Mucosa of gallbladder (tissue), 1 donor: ENCODE data around the gene FBXO9. TPM values are rescaled to one million over a fixed set of nuclear protein-coding genes. Genes with fewer than 3 reads are reported as not detected.

Source experiments
- DNase-seq: peaks from one replicate; pipeline ENCODE4 v3.0.0-alpha.2; 2020; ENCODE audit warnings: low spot score
- total RNA-seq: library from RNA; stranded (reverse); gene quantifications from one replicate; pipeline ENCODE4 v1.2.1, GENCODE V29; 2021
- donor health status: DM: no; HTN: no; CAD: no.

FBXO9 gene
- total RNA-seq, 1 donor from 2014 or later, result 88.1 TPM

DNA sequence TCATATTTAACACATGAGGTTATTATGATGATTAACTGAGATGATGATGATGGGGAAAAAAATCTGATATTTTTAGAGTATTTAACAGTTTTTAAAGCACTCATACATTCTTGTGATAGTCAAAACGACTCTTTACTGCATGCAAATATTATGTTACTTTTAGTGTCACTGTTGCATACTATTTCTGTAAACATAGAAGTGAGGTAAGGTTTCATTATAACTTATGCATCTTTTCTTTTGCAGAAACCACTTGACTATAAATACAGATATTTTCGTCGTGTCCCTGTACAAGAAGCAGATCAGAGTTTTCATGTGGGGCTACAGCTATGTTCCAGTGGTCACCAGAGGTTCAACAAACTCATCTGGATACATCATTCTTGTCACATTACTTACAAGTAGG, 30.1 kb downstream of the FBXO9 start:
- no peak for DNase-seq

DNA sequence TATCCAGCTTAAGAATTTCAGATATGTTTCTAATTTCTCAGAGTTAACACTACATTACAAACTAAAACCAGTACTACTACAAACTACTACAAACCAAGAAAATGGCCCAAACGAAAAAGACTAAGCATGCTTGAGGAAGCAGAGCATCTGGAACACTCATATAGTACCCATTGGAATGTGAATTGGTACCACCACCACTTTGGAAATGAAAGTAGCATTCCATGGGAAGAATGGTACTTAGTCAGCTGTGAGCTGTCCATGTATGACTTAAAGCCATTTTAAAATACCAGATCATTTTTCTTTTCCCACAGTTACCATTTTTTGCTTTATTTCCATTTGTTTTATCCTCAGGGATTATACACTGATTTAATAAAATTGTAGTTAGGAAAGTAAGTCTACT, 30.5 kb downstream of the FBXO9 start:
- no peak for DNase-seq

DNA sequence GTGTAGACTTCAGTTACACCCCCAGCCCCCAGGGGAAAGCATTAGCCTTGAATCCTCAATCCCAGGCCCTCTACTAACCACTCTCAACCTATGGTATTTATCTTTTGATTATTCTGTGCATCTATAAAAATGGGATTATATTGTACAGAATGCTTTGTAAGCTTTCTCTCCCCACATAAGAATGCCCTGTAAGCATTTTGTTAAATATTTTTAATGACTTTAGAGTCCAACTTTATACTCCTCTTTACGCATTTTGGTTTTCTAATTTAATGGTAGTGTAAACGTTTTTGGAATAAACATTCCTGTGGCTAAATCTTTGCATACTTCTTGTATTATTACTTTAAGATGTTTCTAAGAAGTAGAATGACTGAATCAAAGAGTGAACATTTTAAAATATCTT, 35.4 kb downstream of the FBXO9 start:
- DNase-seq, result no peak

DNA sequence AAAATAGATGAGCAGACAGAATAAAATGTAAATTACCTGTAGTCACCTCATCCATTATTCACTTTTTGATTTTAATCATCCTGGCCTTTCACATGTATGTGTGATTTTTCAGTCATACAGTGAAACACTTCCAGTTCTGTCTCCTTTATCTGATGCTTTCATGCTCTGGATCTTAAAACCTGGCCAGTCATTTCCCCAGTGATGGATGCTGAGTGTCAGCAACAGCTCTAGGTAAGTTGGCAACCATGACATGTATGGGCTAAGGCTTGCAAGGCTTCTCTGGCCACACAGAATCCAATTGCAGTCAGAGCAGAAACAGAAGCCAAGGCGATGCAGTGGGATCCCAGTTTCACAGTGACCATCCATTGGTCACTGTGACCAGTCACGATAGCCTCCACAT, 35.8 kb downstream of the FBXO9 start:
- DNase-seq, result no peak

DNA sequence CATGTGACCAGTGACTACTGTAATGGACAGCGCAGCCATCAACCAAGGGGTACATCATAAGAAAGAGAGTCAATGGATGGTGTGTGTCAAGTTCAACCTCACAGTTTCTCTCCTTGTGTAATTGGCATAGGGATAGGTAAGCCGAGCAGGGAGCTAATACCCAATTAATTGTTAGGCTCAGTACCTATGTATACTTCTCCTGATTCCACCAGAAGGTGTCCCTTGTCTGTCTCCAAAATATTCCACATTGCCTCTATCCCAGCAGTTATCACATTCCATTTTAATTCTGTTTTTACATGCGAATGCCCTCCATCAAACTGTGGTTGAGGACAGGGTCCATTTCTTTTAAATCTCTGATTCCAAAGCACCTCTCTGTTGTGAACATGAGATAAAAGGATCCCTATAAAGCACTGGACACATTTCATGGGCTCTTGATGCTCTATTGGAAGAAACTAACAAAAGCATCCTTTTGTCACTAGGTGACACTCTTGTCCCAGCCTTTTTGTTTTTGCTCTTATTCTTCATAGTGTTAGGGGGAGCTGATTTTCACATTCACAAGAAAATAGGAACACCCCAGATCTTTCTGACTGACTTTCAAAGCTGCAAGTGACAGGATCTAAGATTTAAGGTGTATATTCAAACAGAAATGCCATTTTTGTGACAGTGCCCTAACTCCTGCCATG, 38.9 kb downstream of the FBXO9 start:
- DNase-seq, result no peak

DNA sequence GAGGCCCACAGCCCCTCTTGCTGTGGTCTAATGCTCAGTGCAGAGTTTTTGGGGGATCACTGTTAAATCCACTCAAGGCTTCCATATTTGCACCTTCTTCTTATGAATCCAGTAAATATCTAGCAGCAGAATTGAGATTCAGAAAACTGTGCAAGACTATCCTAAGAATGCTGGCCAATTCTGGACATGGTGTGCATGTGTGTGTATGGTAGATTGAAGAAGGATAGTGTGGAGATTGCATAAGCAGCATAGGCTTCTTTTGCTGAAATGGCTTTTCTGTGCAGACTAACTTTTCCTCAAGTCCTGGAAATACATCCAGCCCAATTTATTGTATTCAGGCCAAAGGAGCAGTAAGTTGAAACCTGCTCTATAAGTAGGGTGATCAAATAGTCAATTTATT, 39.7 kb downstream of the FBXO9 start:
- no peak for DNase-seq

DNA sequence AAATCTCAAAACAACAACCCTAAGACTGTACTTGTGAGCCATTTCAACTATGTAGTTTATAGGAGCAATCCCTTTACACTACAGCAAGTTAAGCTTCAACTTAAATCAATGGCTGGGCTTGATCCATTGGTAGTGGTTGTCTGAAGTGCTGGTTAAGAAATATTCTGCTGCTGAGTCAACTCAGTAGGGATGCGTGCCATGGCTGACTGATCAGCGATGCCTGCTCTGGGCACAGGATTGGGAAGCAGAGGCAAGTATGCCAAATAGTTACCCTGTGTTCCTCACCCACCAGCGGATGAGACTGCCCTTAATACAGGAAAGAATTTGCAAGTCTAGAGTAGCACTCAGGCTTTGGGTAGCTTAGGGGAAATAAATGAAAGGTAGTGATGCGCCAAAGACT, 41.9 kb downstream of the FBXO9 start:
- no peak for DNase-seq

DNA sequence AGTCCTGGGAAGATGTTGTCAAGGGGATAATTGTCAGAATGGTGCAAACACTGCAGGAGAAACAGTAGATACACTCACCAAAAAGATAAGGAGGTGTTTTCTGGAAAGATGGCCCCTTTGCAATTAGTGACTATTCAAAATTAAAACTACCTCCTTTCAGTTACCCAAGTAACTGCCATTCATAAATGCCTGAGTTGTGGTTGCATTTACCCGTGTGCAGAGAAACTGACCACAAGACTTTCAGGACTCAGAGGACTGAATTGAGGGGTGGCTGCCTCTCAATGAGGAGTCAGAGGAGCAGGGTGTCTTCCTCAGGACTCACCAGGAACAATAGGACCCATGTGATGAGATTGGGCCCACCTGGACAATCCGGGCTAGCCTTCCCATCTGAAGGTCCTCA, 44.4 kb downstream of the FBXO9 start:
- DNase-seq, result no peak

DNA sequence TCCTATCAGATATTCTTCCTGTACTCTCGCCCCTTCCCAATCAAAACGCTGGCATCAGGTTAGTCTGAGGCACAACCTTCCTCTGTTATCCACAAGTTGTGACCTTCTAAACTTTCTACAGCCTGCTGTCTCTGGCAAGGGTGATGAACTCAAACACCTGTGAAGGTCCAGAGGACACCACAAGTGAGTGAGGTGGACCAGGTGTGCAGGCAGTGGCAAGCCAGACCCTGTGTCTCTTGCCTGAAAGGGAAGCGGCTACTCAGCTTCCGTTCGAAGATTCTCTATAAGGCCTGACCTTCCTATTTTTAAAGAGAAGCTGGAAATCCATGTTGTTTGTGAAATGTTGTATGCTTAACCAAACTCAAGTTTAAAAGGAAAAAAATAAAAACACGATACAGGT, 46.7 kb downstream of the FBXO9 start:
- DNase-seq, result no peak

DNA sequence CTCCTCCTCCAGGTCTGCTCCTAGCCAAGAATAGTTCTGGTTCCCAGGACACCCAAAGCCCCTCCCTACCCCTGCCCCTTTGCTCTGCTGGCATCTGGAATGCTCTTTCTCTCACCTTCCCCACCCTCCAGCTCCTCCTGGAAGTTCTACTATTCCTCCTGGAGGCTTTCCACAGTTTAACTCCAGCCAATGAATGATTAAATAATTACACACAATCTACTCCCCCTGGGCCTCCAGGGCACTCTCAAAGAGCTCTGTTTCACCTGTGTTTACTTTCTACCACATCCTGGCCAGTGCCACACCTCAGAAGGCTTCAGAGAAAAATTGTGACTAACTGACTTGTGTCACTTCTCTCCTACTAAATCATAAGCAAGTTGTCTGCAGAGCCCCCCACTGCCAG, 47.2 kb downstream of the FBXO9 start:
- peak; percentile 65 for DNase-seq

DNA sequence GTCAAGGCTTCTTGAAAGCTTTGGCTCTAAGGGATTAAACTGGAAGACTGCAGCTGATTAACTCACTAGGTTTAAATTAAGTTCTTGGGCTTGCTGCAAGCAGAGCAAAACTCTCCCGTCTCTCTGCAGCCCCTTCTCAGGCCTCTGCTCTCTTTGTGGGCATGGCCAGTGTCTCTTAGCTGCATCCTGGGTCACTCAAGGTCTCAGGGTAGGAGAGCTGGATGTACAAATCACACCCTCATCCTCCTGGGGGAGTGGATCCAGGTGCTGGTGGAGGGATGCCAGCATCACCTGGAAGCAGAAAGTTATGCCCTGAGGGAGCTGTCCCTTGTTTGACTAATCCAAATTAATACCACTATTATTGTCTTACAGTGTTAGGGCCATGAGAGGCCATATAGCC, 47.7 kb downstream of the FBXO9 start:
- no peak for DNase-seq

DNA sequence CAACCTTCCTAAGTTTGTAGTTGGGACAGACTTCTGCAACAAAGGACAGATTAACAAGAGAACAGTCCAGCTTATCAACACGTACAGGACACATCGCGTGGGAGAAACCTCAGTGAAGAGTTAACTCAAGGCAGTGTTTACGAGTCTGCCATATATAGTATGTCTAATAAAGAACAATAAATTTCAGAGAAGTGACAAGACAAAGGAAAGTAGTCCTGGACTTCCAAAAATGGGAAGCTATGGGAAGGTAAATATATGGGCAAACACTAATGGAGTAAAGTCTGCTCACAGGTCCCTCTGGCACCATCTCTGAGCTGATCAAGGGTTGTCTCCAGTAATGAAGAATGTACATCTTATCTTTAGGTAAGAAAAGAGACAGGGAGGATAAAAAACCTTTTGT, 48.5 kb downstream of the FBXO9 start:
- DNase-seq, result no peak

DNA sequence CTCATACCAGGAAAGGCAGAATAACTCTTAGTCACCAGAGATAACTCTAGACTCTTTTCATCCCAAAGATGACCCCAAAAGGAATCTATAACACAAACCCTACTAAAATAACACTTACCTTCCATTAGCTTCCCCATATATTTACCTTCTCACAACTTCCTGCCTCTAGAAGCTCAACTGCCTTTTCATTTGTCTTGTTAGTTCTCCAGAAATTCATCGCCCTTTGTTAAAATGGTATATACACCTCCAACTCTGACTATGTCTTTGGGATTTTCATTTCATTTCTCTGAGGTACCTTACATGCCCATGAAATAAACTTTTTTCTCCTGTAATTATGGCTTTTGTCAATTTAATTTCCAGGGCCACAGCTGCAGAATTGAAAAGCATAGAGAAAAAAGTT, 49.9 kb downstream of the FBXO9 start:
- no peak for DNase-seq

DNA sequence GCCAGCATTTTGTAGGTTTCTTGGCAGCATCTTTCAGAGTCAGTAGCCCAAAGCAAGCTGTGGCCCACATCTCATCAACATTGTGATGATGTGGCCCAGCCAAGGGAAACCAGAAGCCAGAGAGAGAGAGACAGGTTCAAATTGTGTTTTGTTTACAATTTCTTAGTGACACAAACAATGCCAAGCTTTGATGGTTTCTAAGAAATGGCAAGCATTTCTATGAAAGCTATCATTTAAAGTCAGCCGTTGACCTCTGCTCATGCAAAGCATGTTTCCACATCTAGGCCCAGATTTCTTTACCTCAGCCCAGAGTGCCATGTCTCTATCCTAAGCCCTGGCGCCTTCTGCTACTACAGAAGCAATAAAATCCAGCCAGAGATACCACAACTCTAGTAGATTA, 50.5 kb downstream of the FBXO9 start:
- no peak for DNase-seq

DNA sequence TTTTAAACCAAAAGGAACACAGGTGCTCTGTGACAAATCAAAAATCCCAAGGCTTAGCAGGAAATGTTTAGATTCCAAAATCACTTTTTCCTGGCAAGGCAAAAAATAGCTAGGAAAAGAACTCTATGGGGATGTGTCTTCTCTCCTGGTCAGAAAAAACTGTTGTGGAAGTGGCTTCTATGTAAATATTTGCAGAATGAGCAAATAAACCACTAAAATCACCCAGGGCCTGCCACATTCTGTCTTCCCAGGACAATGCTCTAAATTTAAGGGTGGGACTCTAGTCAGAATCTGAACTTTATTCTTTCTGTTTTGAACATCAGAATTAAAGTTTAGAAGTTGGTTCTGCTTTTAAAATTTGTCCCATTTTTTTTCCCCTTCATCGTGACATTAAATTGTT, 54.1 kb downstream of the FBXO9 start:
- no peak for DNase-seq

DNA sequence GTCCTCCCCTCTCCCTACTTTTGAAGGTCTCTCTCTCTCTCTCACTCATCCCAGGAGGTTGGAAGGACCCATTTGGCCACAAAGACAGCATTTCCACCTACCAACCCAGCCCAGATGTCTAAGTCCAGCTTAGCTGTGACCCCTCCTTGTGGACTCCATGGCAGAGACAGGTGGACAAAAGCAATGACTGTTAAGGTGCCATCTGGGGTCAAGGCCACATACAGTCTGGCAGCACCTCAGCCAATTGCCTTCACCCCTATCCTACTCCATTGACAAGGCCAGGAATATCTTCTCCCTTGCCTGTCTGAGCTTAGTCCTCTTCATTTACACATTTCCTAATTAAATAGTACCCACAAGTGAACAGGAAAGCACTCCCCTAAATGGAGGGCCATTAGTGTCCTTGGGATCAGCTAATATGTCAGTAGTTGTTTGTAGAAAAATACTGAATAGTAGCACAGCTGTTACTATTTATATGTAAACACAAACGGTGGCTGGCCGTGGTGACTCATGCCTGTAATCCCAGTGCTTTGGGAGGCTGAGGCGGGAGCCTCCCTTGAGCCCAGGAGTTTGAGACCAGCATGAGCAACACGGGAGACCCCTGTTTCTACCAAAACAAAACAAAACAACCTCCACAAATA, 54.7 kb downstream of the FBXO9 start:
- peak; percentile 19 for DNase-seq

DNA sequence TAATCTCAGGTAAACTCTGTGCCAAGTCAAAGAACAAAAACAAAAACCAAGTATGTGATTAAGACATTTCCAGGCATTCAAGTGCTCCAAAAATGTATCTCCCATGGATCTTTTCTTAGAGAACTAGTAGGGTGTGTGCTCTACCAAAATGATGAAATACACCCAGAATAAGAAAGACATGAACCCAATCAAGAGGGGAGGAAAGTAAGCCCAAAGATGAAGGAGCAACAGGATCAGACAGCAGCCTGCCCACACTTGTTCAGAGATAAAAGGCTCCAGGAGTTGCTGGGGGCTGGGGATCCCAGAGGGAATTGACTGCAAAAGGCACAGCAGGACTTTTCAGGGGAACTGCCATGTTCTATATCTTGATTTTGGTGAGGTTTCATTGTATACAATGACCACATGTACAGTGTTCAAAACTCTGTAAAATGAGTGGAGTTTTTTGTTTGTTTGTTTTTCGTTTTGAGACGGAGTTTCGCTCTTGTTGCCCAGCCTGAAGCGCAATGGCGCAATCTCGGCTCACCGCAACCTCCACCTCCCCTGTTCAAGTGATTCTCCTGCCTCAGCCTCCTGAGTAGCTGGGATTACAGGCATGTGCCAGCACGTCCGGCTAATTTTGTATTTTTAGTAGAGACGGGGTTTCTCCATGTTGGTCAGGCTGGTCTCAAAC, 59.1 kb downstream of the FBXO9 start:
- DNase-seq, result no peak

DNA sequence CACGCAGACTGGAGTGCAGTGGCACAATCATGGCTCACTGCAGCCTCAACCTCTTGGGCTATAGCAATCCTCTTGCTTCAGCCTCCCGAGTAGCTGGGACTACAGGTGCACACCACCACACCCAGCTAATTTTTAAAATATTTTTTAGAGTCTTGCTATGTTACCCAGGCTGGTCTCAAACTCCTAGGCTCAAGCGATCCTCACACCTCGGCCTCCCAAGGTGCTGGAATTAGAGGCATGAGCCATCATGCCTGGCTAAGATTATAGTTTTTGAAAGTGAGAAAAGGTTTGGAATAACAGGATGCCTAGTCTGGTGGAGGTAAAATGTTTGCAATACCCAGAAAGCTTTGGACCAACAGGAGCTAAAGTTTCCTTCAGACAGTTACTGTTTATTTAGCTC, 60.1 kb downstream of the FBXO9 start:
- no peak for DNase-seq

DNA sequence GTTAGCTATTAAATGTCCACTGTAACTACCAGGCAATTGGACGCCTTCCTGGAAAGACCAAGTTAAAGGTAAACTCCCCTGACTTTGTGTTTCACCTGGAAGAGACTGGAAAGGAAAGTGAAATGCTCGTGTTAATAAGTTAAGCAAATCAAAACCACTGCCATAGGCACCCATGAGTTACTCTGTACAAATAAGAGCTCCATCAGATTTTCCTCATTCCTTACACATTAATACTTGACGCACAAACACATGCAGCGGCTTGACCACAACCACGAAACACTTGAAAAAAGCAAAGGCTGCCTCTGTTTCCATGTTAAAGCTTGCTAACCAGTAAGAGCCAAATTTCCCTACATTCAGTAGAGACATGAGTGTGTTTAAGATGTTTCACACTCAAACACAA, 63.6 kb downstream of the FBXO9 start:
- DNase-seq, result no peak

DNA sequence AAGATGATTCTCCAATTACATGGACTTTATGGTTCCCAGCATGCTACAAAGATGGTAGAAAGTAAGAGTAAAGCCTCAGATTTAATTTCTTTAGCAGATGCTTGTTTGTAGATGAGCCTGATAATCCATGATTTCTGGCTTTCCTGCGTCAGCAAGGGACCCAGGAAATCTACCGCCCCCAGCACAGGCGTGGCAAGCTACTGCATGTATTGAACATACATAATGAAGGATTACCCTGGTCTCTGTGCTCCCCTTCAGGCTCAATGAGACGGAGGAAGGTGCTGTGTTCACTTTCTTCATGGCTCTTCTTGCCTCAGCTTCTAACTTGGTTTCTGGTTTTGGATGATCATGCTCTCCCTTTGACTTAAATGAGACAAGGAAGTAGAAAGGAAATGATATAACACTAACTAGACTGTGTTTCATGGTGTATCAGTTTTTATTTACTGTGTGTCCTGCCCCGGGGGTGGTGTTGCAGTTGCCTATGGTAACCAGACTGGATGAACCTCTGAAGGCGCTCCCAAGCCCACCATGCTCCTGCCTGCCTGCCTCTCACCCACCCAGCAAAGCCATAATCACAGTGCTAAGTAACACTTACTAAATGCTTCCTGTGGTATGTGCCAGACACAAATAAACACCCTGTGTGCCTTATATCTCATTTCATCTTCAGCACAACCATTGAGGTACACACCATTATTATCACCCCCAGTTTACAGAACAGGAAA, 65.5 kb downstream of the FBXO9 start:
- no peak for DNase-seq

DNA sequence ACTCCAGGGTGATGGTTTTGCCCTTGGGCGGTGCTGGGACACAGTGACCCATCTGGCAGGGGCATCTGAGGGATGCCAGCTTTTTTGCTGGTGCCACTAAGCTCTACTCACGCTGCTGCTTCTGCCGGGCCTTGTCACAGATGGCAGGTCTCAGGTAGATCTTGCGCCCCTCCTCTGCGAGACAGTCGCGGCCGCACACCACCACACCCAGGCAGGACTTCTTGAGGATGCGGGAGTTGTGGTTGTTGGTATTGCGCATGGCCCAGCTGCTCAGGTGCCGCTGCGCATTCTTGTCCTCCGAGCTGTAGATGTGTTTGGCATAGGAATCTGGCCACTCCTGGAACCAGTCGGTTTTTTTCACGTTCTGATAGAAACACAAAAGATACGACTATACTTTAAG, 68.8 kb downstream of the FBXO9 start:
- no peak for DNase-seq

DNA sequence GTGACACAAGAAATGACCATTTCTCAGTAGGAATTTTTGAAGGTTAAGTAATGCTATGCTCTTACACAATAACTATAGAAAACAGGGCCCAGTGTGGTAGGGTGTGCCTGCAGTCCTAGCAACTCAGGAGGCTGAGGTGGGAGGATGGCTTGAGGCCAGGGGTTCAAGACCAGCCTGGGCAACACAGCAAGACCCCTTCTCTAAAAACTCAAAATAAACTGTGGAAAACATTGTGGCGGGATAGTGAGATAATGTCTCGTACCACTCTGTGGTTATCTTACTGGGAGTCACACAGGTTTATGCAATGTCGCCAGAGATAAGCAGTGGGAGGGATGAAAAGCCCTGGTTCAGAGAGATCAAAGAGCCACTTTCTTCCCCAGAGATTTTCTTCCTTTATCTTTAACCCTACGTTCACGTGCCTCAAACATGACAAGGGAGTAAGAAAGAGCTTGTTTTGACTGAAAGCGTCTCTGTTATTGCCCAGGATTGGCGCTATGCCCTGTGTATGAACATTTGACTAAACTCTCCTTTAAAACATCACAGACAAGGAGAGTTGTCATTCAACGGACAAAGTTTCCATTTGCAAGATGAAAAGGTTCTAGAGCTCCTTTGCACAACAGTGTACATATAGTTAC, 69.5 kb downstream of the FBXO9 start:
- no peak for DNase-seq
